Superior temporal gyrus (tissue), 1 donor: Measurements from ENCODE around the gene RIT2.

Source experiments
- DNase-seq: peaks from one replicate; pipeline ENCODE4 v3.0.0-alpha.2; 2016; ENCODE audit errors: extremely low spot score

RIT2 gene

GRCh38 chr18:42929857-42930256, 185.6 kb downstream of the RIT2 start:
- DNase-seq, result no peak

DNA sequence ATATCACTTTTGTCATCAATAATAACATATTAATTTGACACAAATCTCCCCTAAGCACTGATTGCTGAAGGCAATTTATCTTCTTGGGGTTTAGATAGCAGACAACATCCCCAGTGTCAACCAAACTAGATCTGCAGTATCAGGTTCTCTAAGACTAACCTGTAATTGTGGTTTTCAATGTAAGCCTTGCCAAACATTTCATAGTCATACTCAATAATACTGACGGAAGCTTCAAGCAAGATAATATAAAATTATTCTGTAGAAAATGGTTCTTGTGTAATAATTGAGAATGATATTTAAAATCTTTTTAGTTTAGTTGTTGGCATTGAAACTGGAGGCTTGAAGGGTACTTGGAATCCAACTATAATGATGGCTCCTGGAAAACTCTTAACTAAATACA, 186.3 kb downstream of the RIT2 start:
- no peak for DNase-seq

GRCh38 chr18:42925036-42925435, 190.4 kb downstream of the RIT2 start:
- DNase-seq, result no peak

- DNase-seq, result no peak
Observed at GRCh38 chr18:42922363-42922762, 193.1 kb downstream of the RIT2 start.

- no peak for DNase-seq
Observed at GRCh38 chr18:42921226-42921737, 194.2 kb downstream of the RIT2 start.

DNA sequence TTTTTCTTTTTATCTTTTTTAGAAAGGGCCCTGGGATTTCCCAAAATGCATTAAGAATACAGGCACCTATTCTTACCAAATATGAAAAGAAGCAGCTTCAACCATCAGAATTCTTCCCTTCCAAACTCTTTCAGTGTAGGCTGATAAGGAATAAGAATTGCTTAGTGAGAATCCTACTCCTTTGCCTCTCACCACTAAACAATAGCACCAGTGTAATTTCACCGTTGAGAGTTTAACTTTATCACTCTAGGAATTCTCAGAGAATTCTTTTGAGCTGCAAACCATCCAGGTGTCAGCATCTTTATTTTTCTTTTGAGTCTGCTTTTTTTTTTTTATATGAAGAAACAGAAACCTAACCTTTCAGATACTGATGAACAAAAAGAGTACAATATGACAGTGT, 194.9 kb downstream of the RIT2 start:
- DNase-seq, result no peak

DNA sequence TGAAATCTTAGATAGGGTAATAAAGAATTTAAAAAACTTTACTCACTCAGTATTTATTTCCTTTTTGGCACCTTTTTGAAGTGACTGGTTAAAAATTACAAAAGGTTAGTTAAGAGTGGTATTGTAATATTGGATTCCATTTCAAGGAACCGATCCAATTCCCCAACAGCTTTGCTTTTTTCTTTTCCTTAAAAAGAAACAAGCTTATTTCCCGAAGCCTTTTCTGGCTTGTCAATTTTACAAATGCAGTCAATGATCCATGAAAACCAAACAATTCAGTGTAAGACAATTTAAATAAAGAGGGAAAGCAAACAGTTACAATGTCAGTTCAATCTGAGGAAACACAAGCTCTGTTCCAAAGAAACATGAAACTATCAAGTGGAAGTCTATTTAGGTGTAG, 200.2 kb downstream of the RIT2 start:
- peak; percentile 16 for DNase-seq

DNA sequence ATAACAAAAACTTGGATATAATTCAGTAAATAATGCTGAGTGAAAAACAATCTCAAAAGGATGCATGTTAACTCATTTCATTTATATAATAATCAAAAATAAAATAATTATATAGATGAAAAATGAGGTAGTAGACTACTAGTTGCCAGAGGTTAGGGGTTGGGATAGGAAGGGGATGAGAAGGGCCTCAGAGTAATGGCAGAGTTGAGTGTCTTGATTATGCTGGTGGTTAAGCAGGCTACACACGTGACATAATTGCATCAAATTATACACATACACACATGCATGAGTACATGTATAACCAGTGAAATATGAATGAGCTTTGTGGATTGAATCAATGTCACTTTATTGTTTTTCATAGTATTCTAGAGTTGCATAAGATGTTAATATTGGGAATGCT, 201.0 kb downstream of the RIT2 start:
- DNase-seq, result no peak

DNA sequence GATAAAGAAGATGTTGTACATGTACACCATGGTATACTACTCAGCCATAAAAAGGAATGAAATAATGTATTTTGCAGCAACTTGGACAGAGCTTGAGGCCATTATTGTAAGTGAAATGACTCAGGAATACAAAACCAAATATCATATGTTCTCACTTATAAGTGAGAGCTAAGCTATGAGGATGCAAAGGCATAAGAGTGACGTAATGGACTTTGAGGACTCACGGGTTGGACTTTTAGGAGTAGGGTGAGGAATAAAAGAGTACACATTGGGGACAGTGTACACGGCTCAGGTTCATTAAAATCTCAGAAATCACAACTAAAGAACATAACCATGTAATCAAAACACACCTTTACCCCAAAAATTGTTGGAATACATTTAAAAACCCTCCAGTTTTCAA, 206.4 kb downstream of the RIT2 start:
- no peak for DNase-seq

DNA sequence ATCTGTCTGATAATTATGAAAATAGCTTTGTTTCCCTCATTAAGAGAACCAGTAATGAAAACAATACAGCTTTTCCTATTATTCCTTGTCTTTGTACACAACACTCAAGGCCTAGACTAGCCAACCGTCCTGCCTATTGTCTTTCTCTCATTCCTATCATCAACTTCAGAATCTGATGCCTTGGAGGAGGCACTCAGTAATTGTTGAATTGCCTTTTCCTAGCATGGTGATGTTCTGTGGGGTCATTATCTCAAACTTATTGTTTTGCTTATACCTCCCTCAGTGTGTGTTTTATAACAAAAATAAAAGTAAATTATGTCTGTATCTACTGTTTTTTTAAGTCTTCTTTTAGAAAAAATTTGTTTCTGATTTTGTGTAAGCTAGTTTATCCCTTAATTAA, 208.7 kb downstream of the RIT2 start:
- no peak for DNase-seq

DNA sequence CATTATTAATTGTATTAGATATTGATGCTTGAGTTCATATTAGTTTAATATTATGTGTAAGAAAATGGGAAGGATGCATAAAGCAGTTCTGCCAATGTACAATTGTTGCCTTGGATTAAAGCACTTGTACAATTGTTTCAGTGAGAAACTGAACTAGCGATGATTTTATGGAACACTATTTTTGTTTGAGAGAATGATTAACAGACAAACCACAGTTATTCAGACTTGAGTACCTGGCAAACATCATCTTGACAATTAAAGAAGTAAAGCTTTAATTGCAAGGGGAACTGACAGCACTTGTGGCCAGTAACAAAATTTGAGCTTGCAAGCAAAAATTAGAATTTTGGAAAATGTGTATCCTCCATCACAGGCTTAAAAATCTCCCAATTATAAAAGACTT, 214.3 kb downstream of the RIT2 start:
- DNase-seq, result no peak

- no peak for DNase-seq
Observed at GRCh38 chr18:42893977-42894376, 221.5 kb downstream of the RIT2 start.

DNA sequence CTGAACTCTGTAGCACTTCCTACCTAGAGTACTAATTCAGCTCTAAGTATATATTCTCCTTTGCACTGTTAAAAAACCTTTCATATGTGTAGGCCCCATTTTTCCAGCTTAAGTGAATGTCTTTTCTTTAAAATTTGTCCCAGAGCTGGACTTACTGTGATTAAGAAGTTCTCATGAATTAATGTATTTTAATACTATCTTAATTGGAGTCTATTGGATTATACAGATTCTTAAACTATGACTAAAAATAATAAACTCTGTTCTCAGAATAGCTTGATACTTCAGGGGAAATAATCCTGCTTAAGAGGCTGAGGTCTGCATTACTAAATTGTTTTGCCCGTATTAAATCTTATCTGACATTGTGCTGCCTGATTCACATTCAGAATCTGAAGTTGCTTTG, 223.3 kb downstream of the RIT2 start:
- no peak for DNase-seq

DNA sequence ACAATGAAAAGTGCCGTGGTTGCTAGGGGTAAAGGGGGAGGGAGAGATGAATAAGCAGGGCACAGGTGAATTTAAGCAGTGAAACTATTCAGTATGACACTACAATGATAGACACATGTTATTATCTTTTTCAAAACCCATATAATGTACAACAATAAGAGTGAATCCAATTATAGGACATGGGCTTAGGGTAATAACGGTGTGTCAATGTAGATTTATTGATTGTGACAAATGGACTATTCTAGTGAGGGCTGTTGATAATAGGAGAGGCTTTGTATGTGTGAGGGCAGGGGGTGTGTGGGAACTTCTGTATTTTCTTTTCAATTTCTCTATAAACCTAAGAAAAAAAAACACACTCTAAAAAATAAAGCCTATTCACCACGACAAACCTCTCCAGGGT, 223.8 kb downstream of the RIT2 start:
- no peak for DNase-seq

DNA sequence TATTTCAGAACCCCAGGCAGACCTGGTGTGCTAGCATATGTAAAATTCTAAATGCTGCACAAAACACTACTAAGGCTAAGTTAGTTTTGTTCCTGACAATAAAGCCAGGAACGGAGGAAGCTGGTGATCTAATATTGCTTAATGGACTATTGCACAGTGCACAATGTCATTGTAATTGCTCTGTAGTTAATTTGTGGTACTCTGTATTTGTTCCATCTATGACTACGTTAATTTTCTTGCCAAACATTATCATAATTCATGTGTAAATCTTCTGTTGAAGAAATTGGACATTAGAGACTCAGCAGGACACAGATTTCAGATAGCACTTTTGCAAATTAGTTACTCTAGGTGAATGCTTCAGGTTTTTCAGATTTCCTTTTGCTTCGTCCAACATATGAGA, 232.3 kb downstream of the RIT2 start:
- DNase-seq, result no peak

DNA sequence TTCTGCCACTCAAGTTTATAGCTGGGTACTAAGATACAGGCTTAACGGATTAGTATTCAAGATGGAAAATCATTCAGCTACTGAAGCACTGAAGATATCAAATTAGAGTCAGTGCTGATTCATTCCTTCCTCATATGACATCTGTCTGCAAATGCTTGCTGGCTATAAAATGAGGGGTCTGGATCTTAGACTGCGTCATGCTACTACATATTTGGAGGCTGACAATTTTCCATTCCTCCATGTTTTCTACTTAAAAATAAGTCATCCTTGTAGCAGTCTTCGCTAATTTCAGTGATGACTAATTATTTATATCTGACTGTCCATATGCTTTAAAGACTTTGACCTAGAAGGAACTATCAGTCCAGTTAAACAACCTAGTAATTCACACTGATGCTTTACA, 233.4 kb downstream of the RIT2 start:
- no peak for DNase-seq

DNA sequence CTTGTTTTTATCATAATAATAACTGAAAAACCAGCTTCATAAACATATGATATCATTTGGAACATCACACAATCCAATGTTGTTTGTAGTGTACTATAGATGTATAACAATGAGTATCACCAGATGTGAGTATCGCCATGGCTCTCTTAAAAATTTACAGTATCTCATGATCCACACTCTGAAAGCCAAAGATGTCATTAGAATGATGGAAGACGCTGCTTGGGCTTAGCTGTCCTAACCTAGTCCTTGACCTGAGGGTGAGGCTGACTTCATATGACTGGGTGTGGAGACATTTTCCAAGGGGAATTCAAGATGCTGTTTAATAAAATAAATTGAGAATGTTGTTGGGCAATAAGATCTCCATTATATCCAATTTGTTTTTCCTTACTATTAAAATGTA, 242.6 kb downstream of the RIT2 start:
- no peak for DNase-seq

DNA sequence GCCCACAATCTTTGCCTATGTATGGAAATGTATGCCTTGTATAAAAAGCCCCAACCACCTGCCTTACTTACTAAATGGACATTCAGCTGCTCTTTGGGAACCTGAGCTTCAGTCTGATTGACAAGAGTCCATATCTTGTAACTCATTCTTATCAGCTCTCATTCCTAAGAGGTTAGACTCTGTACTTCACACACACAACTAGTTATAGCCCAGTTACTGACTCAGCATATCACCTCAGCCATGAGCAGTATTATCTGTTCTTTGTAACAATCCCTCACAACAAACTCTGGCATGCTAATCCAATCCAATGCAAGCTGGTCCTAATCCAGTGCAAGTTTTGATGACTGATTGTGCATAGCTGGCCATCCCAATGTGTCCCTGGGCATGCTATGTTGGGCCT, 250.6 kb downstream of the RIT2 start:
- no peak for DNase-seq

- DNase-seq, result no peak
Observed at GRCh38 chr18:42861271-42861670, 254.2 kb downstream of the RIT2 start.

DNA sequence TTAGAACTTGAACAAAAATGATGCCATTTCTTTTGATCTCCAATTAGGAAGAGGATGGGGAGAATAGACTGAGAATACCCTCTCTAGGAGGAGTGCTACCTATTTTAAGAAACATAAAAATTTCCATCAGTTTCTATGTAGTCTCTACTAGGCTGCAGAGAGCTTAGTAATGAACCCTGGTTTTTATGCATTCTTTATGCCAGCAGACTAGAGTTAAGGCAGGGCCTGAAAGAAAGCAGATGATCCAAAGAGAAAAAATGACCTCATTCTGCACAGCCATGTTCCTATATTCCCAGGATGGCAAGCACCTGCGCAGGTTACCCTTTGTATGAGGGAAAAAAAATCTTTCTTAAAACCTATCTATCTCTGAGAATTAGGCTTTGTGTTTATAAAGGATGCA, 254.9 kb downstream of the RIT2 start:
- no peak for DNase-seq

GRCh38 chr18:42860011-42860410, 255.5 kb downstream of the RIT2 start:
- no peak for DNase-seq

DNA sequence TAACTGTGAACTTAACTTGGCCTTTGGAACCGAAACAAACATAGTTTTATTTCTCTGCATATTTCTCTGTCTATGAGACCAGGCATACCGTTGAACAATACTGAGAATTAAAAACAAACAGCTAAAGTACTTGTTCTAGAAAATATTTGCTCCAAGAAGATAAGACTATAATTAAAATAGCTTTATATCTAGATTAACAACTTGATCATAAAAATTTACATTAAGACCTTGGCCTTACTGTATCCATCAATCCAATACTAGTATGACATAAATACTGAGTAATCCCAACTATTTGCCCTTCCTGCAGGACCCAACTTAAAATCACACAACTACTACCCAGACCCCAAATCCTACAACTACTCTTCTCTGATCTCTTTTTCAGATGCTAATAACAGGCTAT, 260.9 kb downstream of the RIT2 start:
- DNase-seq, result no peak

DNA sequence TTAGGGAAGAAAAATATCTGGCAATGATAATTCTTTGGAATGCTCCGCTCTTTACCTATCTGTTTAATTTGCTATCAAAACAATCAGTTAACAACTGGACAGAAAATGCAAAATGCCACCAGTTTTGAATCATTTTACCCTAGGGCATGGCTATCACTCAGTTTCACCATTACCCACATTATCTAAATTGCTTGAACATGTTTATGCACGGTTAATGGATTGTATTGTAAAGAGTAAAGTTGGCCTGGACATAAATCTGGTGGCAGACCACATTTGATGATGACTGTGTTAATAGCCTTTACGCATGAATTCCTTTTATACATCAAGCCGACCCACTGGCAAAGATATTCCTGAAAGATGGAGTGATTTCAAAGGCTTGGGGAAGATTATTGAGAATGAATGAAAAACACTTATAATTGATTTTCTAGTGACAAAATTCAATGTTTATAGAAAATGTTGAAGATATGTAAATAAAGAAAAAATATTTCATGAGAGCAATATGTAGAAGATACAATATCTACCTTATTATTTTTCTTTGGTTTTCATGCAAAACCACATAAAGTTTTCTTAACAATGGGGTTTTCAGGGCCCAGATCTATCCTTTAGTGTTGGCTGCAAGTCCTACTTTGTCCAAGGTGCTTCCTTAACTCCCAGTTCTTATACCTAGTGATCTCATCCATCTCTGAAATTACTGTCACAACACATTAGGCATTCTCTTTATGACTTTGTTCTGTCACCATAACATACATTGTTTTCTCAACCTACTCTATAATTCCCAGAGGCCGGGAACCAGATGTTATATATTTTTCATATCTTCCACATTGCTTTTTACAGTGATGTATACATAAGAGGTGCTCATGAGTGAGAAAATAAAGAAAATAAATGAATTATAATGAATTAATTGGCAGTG, 265.1 kb downstream of the RIT2 start:
- no peak for DNase-seq

DNA sequence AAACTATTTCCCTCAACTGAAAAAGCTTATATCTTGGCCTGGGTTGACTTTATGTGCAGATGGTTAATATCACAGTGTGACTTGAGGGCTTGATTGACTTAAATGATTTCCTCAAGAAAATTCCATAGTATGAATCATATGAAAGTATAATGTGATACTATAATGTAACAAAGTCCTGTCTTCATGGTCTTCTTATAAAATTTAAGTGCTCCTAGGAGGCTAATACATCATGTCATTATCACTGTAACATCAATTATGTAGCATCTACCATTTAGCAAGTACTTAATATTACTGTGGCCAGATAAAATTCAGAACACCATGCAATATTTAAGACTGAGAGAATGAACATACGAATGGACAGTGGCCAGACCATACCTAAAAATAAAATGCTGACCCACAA, 276.1 kb downstream of the RIT2 start:
- no peak for DNase-seq
